NK-92 treated with Interleukin-12 subunit alpha and Interleukin-12 subunit beta, amount 100 ng/mL, for 24 hours (cell line): Measurements from ENCODE around the gene PKMYT1.
A peak's percentile ranks its signal among the peaks of the same experiment; 100 is the strongest.

ENCODE experiments used
- DNase-seq: peaks from one replicate; lab custom pipeline; 2025; lab: John Stamatoyannopoulos, UW

Gene PKMYT1

DNA sequence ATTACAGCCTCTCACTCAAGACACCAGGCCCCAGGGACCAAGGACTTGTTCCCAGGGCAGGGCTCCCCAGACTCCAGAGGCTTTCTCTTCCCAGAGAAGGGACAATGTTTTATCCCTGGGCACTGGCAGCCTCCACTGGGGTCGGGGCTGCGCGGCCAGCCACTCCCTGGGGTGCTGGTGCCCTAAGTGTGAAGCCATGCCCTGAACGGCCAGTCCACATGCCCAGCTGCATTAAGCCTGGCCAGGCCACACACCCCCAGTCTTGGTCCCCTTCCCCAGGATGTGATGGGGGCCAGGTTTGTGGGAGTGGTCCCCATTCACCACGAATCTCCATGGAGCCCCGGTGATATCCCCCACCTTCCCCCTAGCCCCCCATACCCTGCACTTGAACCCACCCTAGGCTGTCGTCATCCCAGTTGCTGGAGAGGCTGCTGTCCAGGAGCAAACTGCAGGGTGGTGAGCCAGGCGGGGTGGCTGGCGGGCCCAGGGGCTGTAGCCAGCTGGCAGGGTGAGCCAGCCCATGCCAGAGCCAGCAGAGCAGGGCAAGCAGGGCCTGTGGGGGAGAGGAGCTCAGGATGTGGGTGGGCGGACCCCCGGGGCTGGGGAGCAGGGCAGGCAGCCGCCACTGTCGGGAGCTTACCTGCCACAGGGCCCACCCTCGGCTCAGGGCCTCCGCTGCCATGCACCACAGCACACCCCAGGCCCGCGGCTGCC, 6.5 kb downstream of the PKMYT1 start:
- no peak for DNase-seq

- no peak for DNase-seq
Measured at GRCh38 chr16:2973093-2973492, 7.2 kb downstream of the PKMYT1 start.

GRCh38 chr16:2971985-2972784, 8.1 kb downstream of the PKMYT1 start:
- no peak for DNase-seq

- no peak for DNase-seq
Measured at GRCh38 chr16:2971134-2971984, 8.9 kb downstream of the PKMYT1 start.

- no peak for DNase-seq
Measured at GRCh38 chr16:2970563-2970962, 9.7 kb downstream of the PKMYT1 start.

DNA sequence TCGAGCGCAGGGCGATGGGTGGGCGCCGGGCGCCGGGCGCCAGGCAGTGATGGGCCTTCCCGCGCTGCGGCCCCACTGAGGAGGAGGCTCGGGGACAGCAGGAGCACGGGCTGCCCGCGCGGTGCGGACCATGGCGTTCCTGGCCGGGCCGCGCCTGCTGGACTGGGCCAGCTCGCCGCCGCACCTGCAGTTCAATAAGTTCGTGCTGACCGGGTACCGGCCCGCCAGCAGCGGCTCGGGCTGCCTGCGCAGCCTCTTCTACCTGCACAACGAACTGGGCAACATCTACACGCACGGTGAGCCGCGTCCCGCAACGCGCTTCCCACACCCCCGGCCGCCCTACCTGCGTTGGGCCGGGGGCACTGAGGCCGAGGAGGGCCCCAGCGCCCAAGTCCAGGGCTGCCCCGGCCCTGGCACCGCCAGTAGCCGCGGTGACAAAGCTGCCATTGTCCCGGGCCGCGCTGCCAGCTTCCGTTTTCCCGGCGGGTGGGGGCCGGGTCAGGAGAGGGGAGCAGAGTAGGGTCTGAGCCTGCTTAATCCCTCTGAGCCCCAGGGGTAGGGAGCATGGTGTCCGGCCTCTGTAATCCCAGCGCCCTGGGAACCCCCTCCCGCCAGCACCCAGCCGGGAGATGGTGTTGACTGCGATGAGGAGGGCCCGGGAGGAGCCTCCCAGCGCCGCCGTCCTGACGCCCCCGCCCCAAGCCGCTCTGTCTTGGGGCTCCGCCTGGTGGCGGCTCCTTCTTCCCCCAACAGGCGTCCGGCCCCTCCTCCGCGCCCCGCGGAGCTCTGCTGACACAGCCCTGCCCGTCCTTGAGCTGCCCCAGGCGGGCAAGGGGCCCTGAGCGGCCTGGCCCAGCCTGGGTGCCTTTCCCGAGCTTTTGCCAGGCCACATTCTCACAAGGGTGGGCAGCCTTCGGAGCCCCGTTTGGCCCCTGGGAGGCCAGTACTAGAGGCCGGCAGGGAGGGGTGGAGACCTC, 10.4 kb downstream of the PKMYT1 start:
- DNase-seq = peak; percentile 73

DNA sequence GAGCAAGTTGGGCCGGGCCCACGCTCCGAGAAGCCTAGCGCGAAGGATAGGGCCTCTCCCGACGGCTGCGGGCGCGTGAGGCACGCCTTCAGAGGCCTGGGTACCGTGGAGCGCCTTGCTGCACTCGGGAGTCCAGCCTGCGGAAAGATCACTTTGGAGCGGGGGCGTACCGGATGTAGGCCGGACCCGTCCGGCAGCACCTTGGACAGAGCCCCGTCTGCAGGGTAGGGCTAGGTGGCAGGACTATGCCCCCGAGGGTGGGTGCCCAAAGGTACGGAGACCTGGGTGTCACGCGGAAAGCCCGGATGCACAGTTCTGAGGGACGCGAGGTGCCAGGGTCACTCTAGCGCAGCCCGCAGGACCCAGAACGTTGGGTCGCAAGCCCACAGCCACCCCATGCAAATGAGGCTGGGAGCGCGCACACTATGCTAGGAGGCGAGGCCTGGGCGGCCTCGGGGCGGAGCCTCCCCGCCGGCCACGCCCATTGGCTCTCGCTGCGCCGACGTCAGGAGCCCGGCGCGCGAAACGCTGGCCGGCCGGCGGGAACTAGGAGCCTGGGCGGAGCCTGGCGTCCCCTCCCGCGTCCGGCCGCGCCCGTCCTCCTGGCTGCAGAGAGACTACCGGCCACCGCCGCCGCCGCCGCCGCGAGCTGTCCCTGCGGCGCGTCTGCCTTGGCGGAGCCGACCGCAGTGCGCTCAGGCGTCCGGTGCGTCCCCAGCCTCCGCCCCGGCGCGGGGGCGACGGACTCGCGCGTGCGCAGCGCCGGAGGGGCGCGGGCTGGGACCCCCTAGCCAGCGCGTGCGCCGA, 11.3 kb downstream of the PKMYT1 start, which contains the start of gene PAQR4:
Gene PAQR4 (plus strand): TSS at position 611 of the 807 bp plus-strand sequence. CDS start 327 bp downstream, outside the sequence.
- DNase-seq = peak; percentile 77

GRCh38 chr16:2968368-2968737, 11.9 kb downstream of the PKMYT1 start:
- no peak for DNase-seq

- DNase-seq = no peak
Measured at GRCh38 chr16:2967721-2968161, 12.5 kb downstream of the PKMYT1 start.

GRCh38 chr16:2967211-2967631, 13.0 kb downstream of the PKMYT1 start:
- no peak for DNase-seq

DNA sequence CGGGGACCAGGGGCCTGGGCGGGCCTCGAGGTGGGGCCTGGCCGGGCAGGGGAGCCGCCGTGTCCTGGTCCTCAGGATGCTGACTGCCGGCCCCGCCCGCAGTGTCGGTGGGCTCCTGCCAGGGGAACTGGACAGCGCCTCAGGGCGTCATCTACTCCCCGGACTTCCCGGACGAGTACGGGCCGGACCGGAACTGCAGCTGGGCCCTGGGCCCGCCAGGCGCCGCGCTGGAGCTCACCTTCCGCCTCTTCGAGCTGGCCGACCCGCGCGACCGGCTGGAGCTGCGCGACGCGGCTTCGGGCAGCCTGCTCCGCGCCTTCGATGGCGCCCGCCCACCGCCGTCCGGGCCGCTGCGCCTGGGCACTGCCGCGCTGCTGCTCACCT, 13.4 kb downstream of the PKMYT1 start:
- no peak for DNase-seq

GRCh38 chr16:2966043-2966807, 14.0 kb downstream of the PKMYT1 start:
- no peak for DNase-seq

DNA sequence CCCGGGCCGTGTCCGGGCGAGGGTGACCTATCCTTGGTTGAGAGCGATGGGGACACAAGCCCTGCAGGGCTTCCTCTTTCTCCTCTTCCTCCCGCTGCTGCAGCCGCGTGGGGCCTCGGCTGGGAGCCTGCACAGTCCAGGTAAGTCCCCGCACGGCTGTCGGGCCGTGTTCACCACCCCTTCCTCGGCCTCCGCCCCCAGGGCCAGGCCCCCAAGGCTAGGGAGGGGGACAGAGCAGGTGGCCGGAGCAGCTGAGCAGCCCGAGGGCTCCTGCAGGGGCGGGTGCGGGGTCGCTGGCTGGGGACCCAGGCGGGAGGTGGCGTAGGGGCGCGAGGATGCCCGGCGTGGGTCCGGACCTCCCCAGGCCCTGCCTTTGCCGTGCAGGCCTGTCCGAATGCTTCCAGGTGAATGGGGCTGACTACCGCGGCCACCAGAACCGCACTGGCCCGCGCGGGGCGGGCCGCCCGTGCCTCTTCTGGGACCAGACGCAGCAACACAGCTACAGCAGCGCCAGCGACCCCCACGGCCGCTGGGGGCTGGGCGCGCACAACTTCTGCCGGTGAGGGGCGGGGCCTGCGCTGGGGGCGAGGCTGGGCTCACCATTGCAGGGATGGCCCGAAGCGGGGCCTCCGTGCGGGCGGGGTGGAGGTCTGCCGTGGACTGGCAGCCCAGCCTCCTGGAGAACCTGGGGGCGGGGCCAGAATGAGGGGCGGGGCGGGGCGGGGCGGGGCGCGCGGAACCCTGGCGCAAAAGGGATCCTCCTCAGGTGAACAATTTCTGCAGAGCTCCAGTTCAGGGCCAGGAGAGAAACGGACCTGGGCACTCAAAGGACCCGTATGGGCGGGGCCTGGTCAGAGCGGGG, 15.5 kb downstream of the PKMYT1 start:
- no peak for DNase-seq

GRCh38 chr16:2963723-2964474, 16.3 kb downstream of the PKMYT1 start, which contains the start of gene KREMEN2:
Gene KREMEN2, plus strand, starts transcription at chr16:2964275. Its CDS starts 246 bp downstream, at chr16:2964521.
- DNase-seq = no peak

DNA sequence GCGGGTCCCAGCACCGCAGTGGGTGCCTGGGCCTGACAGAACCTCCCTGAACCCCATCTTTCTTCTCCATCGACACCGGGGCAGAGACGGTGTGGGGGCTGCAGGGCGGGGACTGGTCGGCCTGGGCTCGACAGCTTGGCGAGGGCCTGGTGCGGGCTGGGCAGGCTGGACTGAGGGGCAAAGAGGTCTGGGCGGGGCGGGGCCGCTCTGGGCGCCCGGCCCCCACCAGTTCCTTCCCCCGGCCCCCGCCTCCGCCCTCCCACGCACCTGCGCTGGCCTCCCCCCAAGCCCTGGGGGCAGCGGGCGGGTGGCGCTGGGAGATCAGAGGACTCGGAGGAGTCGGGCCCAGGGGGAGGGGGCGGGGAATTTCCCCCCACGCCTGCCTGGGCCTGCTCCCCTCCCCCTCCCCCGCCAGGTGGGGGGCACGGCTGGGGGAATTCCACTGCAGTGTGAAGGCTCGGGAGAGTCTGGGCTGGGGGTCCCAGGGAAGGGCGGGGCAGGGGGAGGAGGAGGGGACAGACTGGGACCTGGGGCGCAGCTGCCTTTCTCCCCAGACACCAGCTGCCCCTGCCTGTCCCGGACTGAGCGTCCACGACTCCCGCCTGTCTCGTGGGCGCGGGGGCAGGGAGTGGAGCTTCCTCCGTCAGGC, 17.0 kb downstream of the PKMYT1 start:
- no peak for DNase-seq

- no peak for DNase-seq
Measured at GRCh38 chr16:2962334-2963073, 17.7 kb downstream of the PKMYT1 start.
